GM18951 (cell line): Measurements from ENCODE around the gene LYPLA2.
"Not testable (repeated sequence)": the region's sequence is repeated elsewhere in the genome, so short reads cannot be mapped to it uniquely, and the experiment has no call there.

Source experiments
- POLR2A ChIP-seq: IDR thresholded peaks from 4 replicates; pipeline ENCODE4 v1.6.1; 2011; ENCODE audit warnings: mild to moderate bottlenecking; ENCODE audit not compliant: insufficient read length, insufficient read depth; ENCODE audit errors: extremely low read depth
- in situ Hi-C: fragments of 300-500 bp; cut with MboI; formaldehyde crosslinking; loops from one replicate; pipeline ENCODE4 v1.12.0; 2022; ENCODE audit warnings: low sequenced_read_pairs, mixed read lengths, inconsistent platforms; ENCODE audit not compliant: unreplicated experiment

Gene LYPLA2

DNA sequence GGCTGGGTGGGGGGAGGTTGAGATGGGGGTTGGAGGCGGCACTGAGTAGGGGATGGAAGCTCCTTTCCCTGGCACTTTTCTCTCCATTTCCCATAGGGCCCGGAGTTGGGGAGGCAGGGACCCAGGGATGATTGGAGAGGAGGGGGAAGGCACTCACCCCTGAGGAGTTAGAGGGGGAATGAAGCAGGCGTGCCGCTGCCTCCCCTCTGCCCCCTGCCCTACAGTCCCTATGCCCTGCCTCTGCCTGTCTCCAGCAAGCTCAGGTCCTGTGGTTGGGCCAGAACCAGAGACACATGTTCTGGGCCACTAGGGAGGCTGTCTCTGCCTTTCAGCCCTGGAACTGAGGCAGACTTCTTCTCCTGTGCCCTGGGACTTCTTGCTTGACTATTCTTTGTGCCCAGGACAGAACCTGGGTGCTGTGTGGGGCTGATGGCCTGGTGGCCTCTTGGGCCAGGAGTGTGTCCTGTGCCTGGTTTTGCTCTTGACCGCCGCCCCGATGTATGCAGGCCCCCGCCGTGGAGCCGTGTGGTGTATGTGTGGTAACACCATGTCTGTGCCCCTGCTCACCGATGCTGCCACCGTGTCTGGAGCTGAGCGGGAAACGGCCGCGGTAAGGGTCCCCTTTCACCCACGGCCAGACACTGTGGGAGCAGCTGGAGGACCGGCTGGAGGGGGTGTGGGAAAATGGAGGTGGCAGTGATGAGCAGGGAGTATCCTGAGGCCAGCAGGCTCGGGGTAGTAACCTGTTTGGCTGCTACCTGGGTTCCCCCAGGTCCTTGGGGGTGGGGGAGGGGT is 1.4 kb downstream of the LYPLA2 start:
- TF ChIP-seq POLR2A: no peak
- in situ Hi-C loops: no loop called here

DNA sequence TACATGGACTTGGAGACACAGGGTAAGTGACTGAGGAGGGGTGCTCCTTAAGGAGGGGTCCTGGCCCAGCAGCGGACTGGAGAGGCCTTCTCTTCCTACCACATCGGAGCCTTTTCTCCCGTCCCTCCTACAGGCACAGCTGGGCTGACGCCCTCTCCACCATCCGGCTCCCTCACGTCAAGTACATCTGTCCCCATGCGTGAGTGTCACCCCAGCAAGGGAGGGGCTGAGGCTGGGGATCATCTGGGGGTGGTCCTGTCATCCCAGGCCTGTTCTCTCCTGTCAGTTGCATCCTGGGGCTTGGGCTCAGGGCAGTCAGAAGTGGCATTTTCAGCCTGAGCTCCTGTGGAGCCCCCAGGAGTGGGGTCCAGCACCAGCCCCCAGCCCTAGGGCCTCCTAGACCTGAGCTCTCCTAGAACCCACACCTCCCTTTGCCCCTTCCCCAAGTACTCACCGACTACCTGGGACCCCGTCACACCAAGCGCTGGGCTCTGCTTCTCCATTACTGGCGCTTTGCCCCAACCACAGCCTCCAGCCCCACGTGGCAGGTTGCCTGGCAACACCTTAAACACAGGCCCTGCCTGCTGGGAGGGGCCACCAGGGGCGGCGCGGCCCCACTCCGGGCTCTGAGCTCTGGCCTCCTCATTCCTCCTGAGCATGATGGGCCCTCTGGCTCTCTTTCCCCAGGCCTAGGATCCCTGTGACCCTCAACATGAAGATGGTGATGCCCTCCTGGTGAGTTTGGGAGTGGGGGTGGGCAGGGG is 2.3 kb downstream of the LYPLA2 start:
- in situ Hi-C loops: no loop called here
- TF ChIP-seq POLR2A: no peak

GRCh38 chr1:23793861-23794731 is 3.2 kb downstream of the LYPLA2 start:
- in situ Hi-C loops: no loop called here
- TF ChIP-seq POLR2A: no peak

DNA sequence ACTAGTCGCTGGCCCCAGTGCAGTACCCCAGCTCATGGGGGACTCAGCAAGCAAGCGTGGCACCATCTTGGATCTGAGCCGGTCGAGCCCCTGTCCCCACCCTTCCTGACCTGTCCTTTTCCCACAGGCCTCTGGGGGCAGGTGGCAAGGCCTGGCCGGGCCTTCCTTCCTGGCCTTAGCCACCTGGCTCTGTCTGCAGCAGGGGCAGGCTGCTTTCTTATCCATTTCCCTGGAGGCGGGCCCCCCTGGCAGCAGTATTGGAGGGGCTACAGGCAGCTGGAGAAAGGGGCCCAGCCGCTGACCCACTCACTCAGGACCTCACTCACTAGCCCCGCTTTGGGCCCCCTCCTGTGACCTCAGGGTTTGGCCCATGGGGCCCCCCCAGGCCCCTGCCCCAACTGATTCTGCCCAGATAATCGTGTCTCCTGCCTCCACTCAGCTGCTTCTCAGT is 3.8 kb downstream of the LYPLA2 start:
- in situ Hi-C loops: not testable (repeated sequence)

DNA sequence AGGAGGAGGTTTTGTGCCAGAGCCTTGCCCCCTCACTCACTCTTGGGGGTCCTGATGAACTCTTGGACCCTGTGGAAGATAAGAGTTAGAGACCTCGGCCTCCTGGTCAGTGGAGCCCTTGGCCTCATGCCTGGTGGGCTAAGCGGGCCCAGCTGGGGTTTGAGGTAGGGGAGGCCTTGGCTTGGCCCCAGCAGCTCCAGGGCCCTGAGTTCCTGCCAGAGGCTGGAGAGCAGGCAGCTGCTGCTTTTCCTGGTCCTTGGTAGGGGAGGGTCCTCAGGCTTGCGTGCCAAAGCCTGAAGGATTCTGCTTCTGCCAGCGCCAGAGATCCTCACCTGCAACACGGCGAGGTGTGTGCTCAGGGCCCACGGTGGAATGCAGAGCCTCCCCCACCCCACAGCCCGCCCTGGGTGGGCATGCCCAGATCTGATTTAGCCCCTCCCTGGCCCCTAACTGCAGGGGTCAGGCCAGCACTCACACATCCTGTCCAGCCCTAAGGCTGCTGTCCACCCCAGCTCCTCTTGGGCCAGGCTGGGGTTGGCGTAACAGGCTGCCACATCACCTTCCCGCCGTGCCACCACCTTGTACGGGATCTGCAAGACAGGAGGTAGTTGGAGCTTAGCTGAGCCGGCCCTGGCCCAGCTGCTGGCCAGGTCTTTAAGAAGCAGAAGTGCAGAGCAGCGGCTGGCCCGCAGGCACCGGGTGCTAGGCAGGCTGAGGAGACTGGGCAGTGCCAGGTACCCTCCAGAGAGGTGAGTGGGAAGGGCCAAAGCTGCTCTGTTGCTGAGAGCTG is 4.9 kb downstream of the LYPLA2 start:
- in situ Hi-C loops: no loop called here
- TF ChIP-seq POLR2A: no peak

GRCh38 chr1:23796466-23797271 is 5.7 kb downstream of the LYPLA2 start:
- in situ Hi-C loops: no loop called here
- TF ChIP-seq POLR2A: no peak

GRCh38 chr1:23797478-23798448 is 6.8 kb downstream of the LYPLA2 start:
- in situ Hi-C loops: no loop called here
- no peak for TF ChIP-seq POLR2A

DNA sequence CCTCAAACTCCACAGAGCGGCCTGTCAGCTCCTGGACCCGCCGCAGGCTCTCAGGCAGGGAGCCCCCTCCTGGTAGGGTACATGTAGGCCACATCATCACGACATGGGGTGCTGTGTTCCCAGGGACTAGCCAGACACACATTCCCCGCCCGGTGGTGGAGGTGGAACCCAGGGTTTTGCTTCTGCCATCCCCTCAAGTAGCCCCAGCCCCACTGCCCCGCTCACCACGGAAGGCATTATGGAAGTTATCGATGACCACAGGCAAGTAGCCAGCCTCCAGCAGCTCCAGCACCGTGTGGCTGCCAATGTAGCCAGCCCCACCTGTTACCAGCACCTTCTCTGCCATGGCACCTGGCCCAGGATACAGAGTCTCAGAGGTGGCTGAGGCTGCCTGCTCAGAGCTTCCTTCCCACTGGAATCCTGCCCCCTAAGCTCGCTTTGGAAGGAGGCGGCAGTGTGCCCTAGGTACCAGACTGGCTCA is 7.8 kb downstream of the LYPLA2 start:
- TF ChIP-seq POLR2A: no peak
- in situ Hi-C loops: no loop called here

GRCh38 chr1:23799255-23799569 is 8.3 kb downstream of the LYPLA2 start:
- TF ChIP-seq POLR2A: no peak
- in situ Hi-C loops: no loop called here

- TF ChIP-seq POLR2A: peak; percentile 38
Observed at GRCh38 chr1:23799570-23800399, 8.8 kb downstream of the LYPLA2 start.

More at GRCh38 chr1:23799570-23800399, 8.8 kb downstream of the LYPLA2 start:
- in situ Hi-C loops: loop anchor here (10.0 kb wide), 1 partner anchor 115 kb away; the partner anchor contains the start of gene CNR2
